Measurements from ENCODE around the gene MAN2A1.

Gene MAN2A1

GRCh38 chr5:109704282-109704952 lies 14.7 kb downstream of the MAN2A1 start:
- H3K27ac ChIP-seq: no peak overlapping the region

GRCh38 chr5:109705596-109705995 lies 15.9 kb downstream of the MAN2A1 start:
- no peak overlapping the region for H3K27ac ChIP-seq
- no peak for DNase-seq (ENCODE audit: low read depth, low spot score)

More at GRCh38 chr5:109704282-109704952, 14.7 kb downstream of the MAN2A1 start:
- DNase-seq (ENCODE audit: low read depth, low spot score): no peak

GRCh38 chr5:109706095-109706494 lies 16.4 kb downstream of the MAN2A1 start:
- DNase-seq (ENCODE audit: low read depth, low spot score): no peak
- H3K27ac ChIP-seq: no peak overlapping the region

DNA sequence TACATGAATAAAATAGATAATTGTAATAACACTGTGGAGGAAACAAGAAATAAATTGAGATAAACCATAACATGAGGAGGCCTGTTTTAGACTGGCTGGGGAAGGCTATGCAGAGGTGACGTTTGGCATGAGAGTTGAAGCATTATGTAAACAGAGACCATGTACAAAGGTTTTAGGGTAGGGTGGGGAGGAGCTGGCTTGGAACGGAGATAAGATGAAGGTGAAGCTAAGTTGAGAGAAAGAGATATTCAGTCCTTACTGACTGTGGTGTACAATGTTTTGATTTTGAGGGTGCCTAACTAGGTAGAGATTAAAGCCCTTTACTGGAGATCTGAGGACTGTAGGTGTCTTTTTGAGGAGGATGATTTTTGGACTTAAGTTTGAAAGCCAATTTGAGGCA lies 17.8 kb downstream of the MAN2A1 start:
- no peak overlapping the region for H3K27ac ChIP-seq
- no peak for DNase-seq (ENCODE audit: low read depth, low spot score)

GRCh38 chr5:109708813-109709212 lies 19.1 kb downstream of the MAN2A1 start:
- DNase-seq (ENCODE audit: low read depth, low spot score): no peak
- no peak overlapping the region for H3K27ac ChIP-seq

DNA sequence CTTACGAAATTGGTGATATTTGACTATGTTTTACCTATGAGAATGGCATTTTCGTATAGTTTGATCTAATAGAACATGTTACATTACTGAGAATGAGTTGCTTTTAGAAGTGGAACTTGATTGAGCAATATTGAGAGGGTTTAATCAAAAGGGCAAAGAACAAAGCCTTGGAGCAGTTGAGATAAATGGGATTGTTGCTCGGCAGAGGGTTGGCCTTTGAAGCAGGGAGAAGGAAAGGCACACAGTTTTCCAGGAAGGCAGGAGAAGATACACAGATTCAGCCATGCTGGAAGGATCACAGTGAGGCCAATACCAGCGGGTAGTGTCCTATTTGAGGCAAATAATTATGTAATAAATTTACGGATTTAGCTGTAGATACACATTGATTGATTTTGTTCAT lies 19.5 kb downstream of the MAN2A1 start:
- H3K27ac ChIP-seq: no peak overlapping the region
- DNase-seq (ENCODE audit: low read depth, low spot score): no peak

- H3K27ac ChIP-seq: no peak overlapping the region
- DNase-seq (ENCODE audit: low read depth, low spot score): no peak
Measured at GRCh38 chr5:109711673-109712072, 21.9 kb downstream of the MAN2A1 start.

GRCh38 chr5:109713453-109713852 lies 23.7 kb downstream of the MAN2A1 start:
- H3K27ac ChIP-seq: no peak overlapping the region
- DNase-seq (ENCODE audit: low read depth, low spot score): no peak

- DNase-seq (ENCODE audit: low read depth, low spot score): no peak
Measured at GRCh38 chr5:109714592-109714991, 24.9 kb downstream of the MAN2A1 start.

DNA sequence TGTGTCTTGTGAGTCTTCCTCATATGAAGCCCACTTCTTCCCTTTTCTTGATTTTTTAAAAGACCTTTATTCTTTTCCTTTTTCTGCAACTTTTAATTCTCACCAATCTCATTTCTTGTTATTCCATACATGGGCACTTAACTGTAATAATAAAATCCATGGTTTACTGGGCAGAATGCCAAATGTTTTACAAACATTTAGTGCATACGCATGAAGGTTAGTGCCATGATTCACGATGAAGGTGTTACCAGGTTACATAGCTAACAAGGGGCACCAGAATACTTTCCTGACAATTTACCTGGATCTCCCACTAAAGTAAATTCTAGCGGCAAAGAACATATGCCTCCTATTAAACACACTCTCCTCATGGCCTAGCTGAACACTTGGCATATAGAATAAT lies 28.5 kb downstream of the MAN2A1 start:
- H3K27ac ChIP-seq: no peak overlapping the region

More at GRCh38 chr5:109714592-109714991, 24.9 kb downstream of the MAN2A1 start:
- H3K27ac ChIP-seq: no peak overlapping the region

DNA sequence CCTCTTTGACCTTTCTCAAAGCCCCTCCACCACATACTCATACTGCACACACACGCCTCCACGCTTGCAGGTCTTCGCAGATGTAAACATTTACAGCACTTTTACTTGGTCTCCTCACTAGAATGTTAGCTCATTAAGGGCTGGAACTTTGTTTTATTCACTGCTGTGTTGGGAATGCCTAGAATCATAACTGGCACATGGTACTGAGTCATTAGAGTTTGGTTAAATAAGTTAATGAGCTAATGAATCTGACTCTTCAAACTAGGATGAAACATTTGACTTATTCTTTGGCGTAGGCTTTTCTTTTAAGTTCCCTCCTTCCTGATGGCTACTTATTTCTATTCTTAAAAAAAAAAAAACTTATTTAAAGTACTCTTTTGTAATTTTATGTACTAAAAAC lies 28.9 kb downstream of the MAN2A1 start:
- no peak for DNase-seq (ENCODE audit: low read depth, low spot score)

More for the DNA sequence above, 28.5 kb downstream of the MAN2A1 start:
- no peak for DNase-seq (ENCODE audit: low read depth, low spot score)

DNA sequence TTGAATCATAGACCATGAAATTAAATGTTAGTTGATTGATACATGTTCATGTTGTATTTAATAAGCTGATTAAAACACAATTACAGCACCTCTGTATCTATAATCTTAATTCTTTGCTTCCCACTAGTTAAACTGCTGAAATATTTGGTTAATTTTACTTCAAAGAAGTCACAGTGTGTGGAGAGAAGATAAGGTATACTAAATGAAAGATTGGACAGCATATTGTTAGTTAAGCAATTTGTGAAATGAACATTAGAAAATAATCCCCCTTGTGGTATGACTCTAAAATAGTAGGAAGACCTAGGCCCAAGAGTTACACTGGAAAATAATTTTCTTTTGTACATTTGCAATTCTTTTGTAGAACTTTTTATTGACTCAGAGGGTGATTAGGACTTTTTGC lies 30.3 kb downstream of the MAN2A1 start:
- H3K27ac ChIP-seq: no peak overlapping the region
- no peak for DNase-seq (ENCODE audit: low read depth, low spot score)

More for the DNA sequence above, 28.9 kb downstream of the MAN2A1 start:
- H3K27ac ChIP-seq: no peak overlapping the region

- no peak overlapping the region for H3K27ac ChIP-seq
- no peak for DNase-seq (ENCODE audit: low read depth, low spot score)
Measured at GRCh38 chr5:109721741-109722140, 32.0 kb downstream of the MAN2A1 start.

GRCh38 chr5:109723606-109724005 lies 33.9 kb downstream of the MAN2A1 start:
- H3K27ac ChIP-seq: no peak overlapping the region
- DNase-seq (ENCODE audit: low read depth, low spot score): no peak

DNA sequence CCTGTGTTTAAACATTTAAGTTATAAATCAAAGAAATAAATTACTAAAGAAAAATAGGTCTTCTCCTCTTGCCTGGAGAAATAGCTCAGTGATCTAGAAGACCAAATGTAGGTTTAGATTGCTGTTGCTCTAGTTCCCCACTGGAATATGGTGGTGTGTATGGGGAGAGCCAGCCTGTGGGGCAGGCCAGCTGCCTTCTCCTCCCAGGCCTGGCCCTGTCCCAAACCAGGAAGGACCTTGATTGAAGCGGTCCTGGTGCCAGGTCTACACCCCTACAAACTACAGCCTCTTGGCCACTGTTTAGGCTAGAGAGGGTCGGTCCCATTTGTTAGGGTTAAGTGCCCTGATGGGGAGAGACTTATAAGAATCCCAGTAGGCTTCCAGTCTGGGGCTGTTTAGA lies 35.4 kb downstream of the MAN2A1 start:
- no peak for DNase-seq (ENCODE audit: low read depth, low spot score)

GRCh38 chr5:109739741-109740728 lies 50.3 kb downstream of the MAN2A1 start:
- H3K27ac ChIP-seq: peak overlapping the region; percentile 91
- DNase-seq (ENCODE audit: low read depth, low spot score): no peak

More for the DNA sequence above, 35.4 kb downstream of the MAN2A1 start:
- H3K27ac ChIP-seq: no peak overlapping the region

- H3K27ac ChIP-seq: peak overlapping the region; percentile 91
- DNase-seq (ENCODE audit: low read depth, low spot score): no peak
Measured at GRCh38 chr5:109740966-109741365, 51.2 kb downstream of the MAN2A1 start.

GRCh38 chr5:109741390-109741789 lies 51.7 kb downstream of the MAN2A1 start:
- peak overlapping the region; percentile 91 for H3K27ac ChIP-seq
- no peak for DNase-seq (ENCODE audit: low read depth, low spot score)

DNA sequence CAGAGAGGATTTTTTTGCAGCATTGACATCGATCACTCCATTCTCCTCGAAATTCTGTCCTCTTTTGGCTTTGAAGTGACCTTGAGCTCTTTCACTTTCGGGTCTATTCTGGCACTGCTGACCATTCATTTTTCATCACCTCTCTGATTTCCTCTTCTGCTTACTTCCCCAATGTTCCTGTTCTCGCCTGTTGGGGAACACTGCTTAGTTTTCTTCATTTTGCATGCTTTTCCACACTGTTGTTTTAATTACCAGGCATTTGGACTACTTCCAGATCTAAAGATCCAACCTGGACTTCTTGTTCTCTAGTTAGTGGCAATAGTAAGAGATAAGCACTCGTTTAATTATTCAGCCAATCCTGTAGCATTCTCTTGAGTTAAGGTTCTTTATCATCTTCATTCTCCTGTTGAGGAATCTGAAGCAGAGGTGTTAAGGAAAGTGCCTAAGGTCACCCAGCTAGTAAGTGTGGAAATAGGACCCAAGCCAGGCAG lies 53.4 kb downstream of the MAN2A1 start:
- peak overlapping the region; percentile 91 for H3K27ac ChIP-seq
- no peak for DNase-seq (ENCODE audit: low read depth, low spot score)

DNA sequence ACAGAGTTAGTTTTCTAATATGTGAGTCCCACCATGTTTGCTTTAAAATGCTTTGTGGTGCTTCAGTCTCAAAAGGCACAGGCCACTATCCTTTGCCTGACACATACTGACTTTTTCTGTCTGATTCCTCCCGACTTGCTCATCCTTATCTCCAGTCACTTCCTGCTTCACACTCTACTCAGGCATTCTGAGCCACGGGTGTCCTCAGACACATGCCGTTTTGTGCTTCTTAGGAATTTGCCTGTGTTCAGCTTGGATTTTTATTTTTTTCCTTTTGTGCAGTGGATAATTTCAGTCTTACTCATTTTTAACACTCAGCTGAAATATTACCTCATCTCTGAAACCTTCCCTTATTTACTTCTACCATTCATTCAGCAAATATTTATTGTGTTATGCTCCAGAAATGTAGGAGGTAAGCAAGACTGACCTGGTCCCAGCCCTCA lies 54.1 kb downstream of the MAN2A1 start:
- peak; percentile 50 for DNase-seq (ENCODE audit: low read depth, low spot score)
- peak overlapping the region; percentile 91 for H3K27ac ChIP-seq

- no peak for DNase-seq (ENCODE audit: low read depth, low spot score)
- H3K27ac ChIP-seq: peak overlapping the region; percentile 91
Measured at GRCh38 chr5:109744261-109744660, 54.5 kb downstream of the MAN2A1 start.
